ENCODE results near the gene ASF1A. TPM values are rescaled to one million over a fixed set of nuclear protein-coding genes. Genes with fewer than 3 reads are reported as not detected.

Gene ASF1A
- total RNA-seq, 2 donors from 2014 or later = 6.3 to 7.8 TPM

GRCh38 chr6:118940770-118941169 is 46.8 kb downstream of the ASF1A start:
- H3K9me3 ChIP-seq = no peaks in the 10 kb centered on the region
- ATAC-seq = no peak

GRCh38 chr6:118945217-118945616 is 51.3 kb downstream of the ASF1A start:
- no peaks in the 10 kb centered on the region for H3K4me1 ChIP-seq
- DNase-seq (no peak), ATAC-seq (no peak)
- no peaks in the 10 kb centered on the region for H3K9me3 ChIP-seq
- no peaks in the 10 kb centered on the region for H3K27me3 ChIP-seq
- no peak overlapping the region for H3K27ac ChIP-seq
- no peak for TF ChIP-seq POLR2A (IDR thresholded peaks at IDR 0.05)
- TF ChIP-seq CTCF (IDR thresholded peaks at IDR 0.05) = no peak
- H3K36me3 ChIP-seq (replicated peaks in 1 of 2; ENCODE audit: insufficient read depth in 1 of 2, low read depth in 2 of 2) = no peaks in the 10 kb centered on the region
- H3K4me3 ChIP-seq = no peak overlapping the region
- intact Hi-C loops (cut with DNase I) = no loop called here

More at GRCh38 chr6:118940770-118941169, 46.8 kb downstream of the ASF1A start:
- intact Hi-C loops (cut with DNase I) = no loop called here
- 33 to 93% methylated on average over 2 of the region's 2 CpGs for WGBS, 2 donors
- Histone ChIP-seq H3K27ac (no peak overlapping the region), H3K27me3 (no peaks in the 10 kb centered on the region), H3K36me3 (replicated peaks in 1 of 2; ENCODE audit: insufficient read depth in 1 of 2, low read depth in 2 of 2) (no peaks in the 10 kb centered on the region), H3K4me1 (peaks cover 3% of the 10 kb centered on the region), H3K4me3 (no peak overlapping the region)
- TF ChIP-seq CTCF (IDR thresholded peaks at IDR 0.05) = no peak
- no peak for TF ChIP-seq POLR2A (IDR thresholded peaks at IDR 0.05)
- DNase-seq = peak in 2 of 4 donors; percentile 43 to 71

- ATAC-seq (no peak), DNase-seq (no peak)
- intact Hi-C loops (cut with DNase I) = no loop called here
- TF ChIP-seq CTCF (IDR thresholded peaks at IDR 0.05) = no peak
- TF ChIP-seq POLR2A (IDR thresholded peaks at IDR 0.05) = no peak
- H3K36me3 ChIP-seq (replicated peaks in 1 of 2; ENCODE audit: insufficient read depth in 1 of 2, low read depth in 2 of 2) = no peaks in the 10 kb centered on the region
- no peak overlapping the region for H3K27ac ChIP-seq
- H3K4me3 ChIP-seq = no peak overlapping the region
- H3K27me3 ChIP-seq = no peaks in the 10 kb centered on the region
- WGBS, 2 donors = 94 to 98% methylated on average over 2 of the region's 2 CpGs
- no peaks in the 10 kb centered on the region for H3K4me1 ChIP-seq
- no peaks in the 10 kb centered on the region for H3K9me3 ChIP-seq
Observed at GRCh38 chr6:118952683-118953082, 58.7 kb downstream of the ASF1A start.

- H3K27me3 ChIP-seq = no peaks in the 10 kb centered on the region
- DNase-seq (no peak), ATAC-seq (no peak)
- H3K27ac ChIP-seq = no peak overlapping the region
- TF ChIP-seq CTCF (IDR thresholded peaks at IDR 0.05) (no peak), POLR2A (IDR thresholded peaks at IDR 0.05) (no peak)
- H3K4me1 ChIP-seq = no peaks in the 10 kb centered on the region
- no peaks in the 10 kb centered on the region for H3K9me3 ChIP-seq
- H3K4me3 ChIP-seq = no peak overlapping the region
- intact Hi-C loops (cut with DNase I) = no loop called here
- 83 to 93% methylated on average over 2 of the region's 2 CpGs for WGBS, 2 donors
- H3K36me3 ChIP-seq (replicated peaks in 1 of 2; ENCODE audit: insufficient read depth in 1 of 2, low read depth in 2 of 2) = no peaks in the 10 kb centered on the region
Observed at GRCh38 chr6:118953391-118953790, 59.4 kb downstream of the ASF1A start.

Other genes starting within 250 kb of the ASF1A start
- gene CEP85L, start 242.6 kb upstream of the ASF1A start, total RNA-seq = 1 to 10 TPM; 8.2 to 9.9 TPM
- 10 to 100 TPM in 1 of 2 donors, 1 to 10 TPM in 1; 9.9 to 33.9 TPM for gene MCM9, start 41.0 kb downstream of the ASF1A start, total RNA-seq
- gene FAM184A, start 184.5 kb downstream of the ASF1A start, total RNA-seq = 1 to 10 TPM; 6.5 to 9.9 TPM

Measured in body of pancreas (tissue), 4 donors.